K562 (cell line): ENCODE data around the gene TMEM185B. TPM values are rescaled to one million over a fixed set of nuclear protein-coding genes. Genes with fewer than 3 reads are reported as not detected.

ENCODE experiments used
- HMG20B ChIP-seq: fragments of 250-450 bp; sonication (Bioruptor Pico); IDR thresholded peaks from 2 replicates; pipeline ENCODE4 v1.5.0; 2021; ENCODE audit warnings: mild to moderate bottlenecking
- HNRNPLL ChIP-seq: fragments of 200-400 bp; formaldehyde crosslinking; IDR thresholded peaks from 2 replicates; pipeline ENCODE4 v1.6.1; 2017; ENCODE audit warnings: low read length, low read depth, mild to moderate bottlenecking; ENCODE audit not compliant: poor library complexity, severe bottlenecking
- IRF2 ChIP-seq: sonication (generic); formaldehyde crosslinking; IDR thresholded peaks from 2 replicates; pipeline ENCODE4 v1.8.1; 2022; ENCODE audit warnings: mild to moderate bottlenecking, missing genetic modification reagents
- L3MBTL2 ChIP-seq: fragments of 450-650 bp; IDR thresholded peaks from 2 replicates; pipeline ENCODE4 v1.6.1; 2016; ENCODE audit warnings: mild to moderate bottlenecking, moderate library complexity
- NELFE ChIP-seq: IDR thresholded peaks from 2 replicates; pipeline ENCODE4 v1.6.1; 2011; ENCODE audit warnings: mild to moderate bottlenecking; ENCODE audit not compliant: insufficient read depth, insufficient read length
- PCBP2 ChIP-seq: fragments of 200-400 bp; formaldehyde crosslinking; IDR thresholded peaks from 2 replicates; pipeline ENCODE4 v1.6.1; 2018; ENCODE audit warnings: low read length, low read depth, mild to moderate bottlenecking, moderate library complexity; ENCODE audit not compliant: poor library complexity, severe bottlenecking
- PHB ChIP-seq: fragments of 250-450 bp; sonication (Bioruptor Pico); IDR thresholded peaks from 2 replicates; pipeline ENCODE4 v1.5.0; 2021
- PHF8 ChIP-seq: fragments of 200-600 bp; sonication (generic); IDR thresholded peaks from 2 replicates; pipeline ENCODE4 v1.6.1; 2012; ENCODE audit warnings: mixed run types, mild to moderate bottlenecking, inconsistent platforms, low read length, moderate library complexity, borderline replicate concordance
- RUNX1 ChIP-seq: sonication (generic); IDR thresholded peaks from 2 replicates; pipeline ENCODE4 v1.6.1; 2016; ENCODE audit warnings: antibody characterized with exemption, low read depth
- ZNF274 ChIP-seq: IDR thresholded peaks from 2 replicates; pipeline ENCODE4 v1.6.1; 2011; ENCODE audit warnings: low read depth, mild to moderate bottlenecking, low read length, moderate library complexity, borderline replicate concordance
- ZNF551 ChIP-seq: fragments of 250-450 bp; sonication (Bioruptor Pico); IDR thresholded peaks from 2 replicates; pipeline ENCODE4 v1.5.0; 2021; ENCODE audit warnings: mild to moderate bottlenecking, moderate library complexity
- polyA plus RNA-seq, 8 experiments: library from polyadenylated mRNA; depleted of rRNA in 4 of 8; stranded (reverse) in 5 of 8; unstranded in 3 of 8; fragments of >200 nt; fragmentation: Nextera tagmentation in 2 of 8; fragmentation: Illumina TruSeq in 1 of 8; extraction: Ambion mirVana in 2 of 8; extraction: Trizol in 1 of 8; gene quantifications; 2 replicates each; pipeline versions ENCODE4 v1.2.1 to v1.2.3, GENCODE V29; 2011 to 2014; ENCODE audit warnings: inconsistent platforms in 1 of 8, missing spikeins in 1 of 8
- total RNA-seq, 7 experiments: library from RNA; depleted of rRNA in 6 of 7; stranded (reverse); fragments of >200 nt in 6 of 7; fragmentation: Illumina TruSeq in 2 of 7; extraction: Trizol in 2 of 7; gene quantifications; 2 replicates each; pipeline versions ENCODE4 v1.2.1 to v1.2.3, GENCODE V29; 2011 to 2021; ENCODE audit warnings: low replicate concordance in 1 of 7
- TF ChIP-seq, protein P1 (sequence below), 3 experiments: IDR thresholded peaks in 2 of 3; conservative IDR thresholded peaks in 1 of 3; 2 replicates each; pipeline ENCODE4 v1.5.1; 2011 to 2012; ENCODE audit warnings: low read length in 3 of 3, mild to moderate bottlenecking in 3 of 3, control low read depth in 2 of 3, improper control_type of control experiment in 1 of 3, inconsistent platforms in 1 of 3, low read depth in 1 of 3, mixed read lengths in 1 of 3, moderate library complexity in 1 of 3; ENCODE audit not compliant: insufficient read depth in 2 of 3
- TF ChIP-seq, protein P2 (sequence below): sonication (generic); formaldehyde crosslinking; IDR thresholded peaks from 2 replicates; pipeline ENCODE4 v1.8.1; 2022; ENCODE audit warnings: missing genetic modification reagents
- TF ChIP-seq, protein P3 (sequence below), 2 experiments: fragments of 450-650 bp in 1 of 2; IDR thresholded peaks; 2 replicates each; pipeline ENCODE4 v1.6.1; 2011 to 2017; ENCODE audit warnings: low read depth in 2 of 2, antibody characterized with exemption in 1 of 2, borderline replicate concordance in 1 of 2, low read length in 1 of 2, mild to moderate bottlenecking in 1 of 2, mixed read lengths in 1 of 2; ENCODE audit not compliant: control insufficient read depth in 1 of 2
- TF ChIP-seq, protein P4 (sequence below), 2 experiments: fragments of 450-650 bp in 1 of 2; sonication (generic) in 1 of 2; formaldehyde crosslinking; conservative IDR thresholded peaks; 2 replicates each; pipeline versions ENCODE4 v1.4.0 to v1.8.1; 2020 to 2022; ENCODE audit warnings: mild to moderate bottlenecking in 1 of 2, missing genetic modification reagents in 1 of 2
- TF ChIP-seq, protein P5 (sequence below): fragments of 450-650 bp; formaldehyde crosslinking; IDR thresholded peaks from 2 replicates; pipeline ENCODE4 v1.4.0; 2022; ENCODE audit warnings: mild to moderate bottlenecking, moderate library complexity

Gene TMEM185B
- total and polyA plus RNA-seq, 9 of the 15 experiments (the other 6 are each of a cell fraction or from before 2014, with no cell fraction given): 2.9 to 28.2 (median 11.5) TPM

DNA sequence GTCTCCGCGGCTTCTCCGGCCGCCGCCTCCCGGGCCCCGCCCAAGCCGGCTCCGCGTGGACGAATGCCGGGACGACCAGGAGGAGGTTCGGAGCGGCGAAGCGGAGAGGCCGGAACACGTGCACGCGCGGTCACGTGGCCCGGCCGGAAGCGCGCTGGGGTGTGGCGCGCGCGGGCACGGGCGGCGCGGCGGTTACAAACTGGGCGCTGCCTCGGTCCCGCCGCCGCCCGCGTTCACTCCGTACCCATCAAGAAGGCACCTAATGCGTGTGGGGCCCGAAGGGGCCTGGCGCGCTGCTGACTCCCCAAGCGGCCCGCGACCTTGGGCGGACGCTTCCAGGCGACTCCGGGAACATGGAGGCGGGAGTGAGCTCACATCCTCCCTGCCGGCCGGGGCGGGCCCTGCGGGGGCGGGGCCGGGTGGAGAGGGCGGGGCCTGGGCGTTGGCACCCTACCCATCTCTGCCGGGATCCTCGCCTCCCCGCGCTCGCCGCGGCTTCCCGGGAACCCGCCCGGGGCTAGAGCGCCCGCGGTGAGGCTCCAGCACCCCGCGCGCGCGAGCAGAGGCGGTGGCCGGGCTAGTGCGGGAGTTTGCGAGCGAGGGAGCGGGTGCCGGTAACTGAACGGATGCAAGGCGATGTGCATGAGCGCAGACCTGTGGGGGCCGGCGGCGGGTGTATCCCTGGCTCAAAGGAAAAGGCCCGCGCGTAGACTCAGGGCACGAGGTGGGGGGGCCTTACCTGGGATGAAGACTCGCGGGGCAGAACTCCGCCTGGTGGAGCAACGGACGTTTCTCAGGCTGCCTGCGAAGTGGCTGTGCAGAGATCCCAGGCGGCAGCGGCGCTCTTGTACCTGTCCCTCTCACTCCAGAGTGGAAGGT, at the start of gene TMEM185B (continued):
- no peak for TF ChIP-seq PCBP2
- peak; percentile 30 for TF ChIP-seq HNRNPLL
- TF ChIP-seq, protein P1, sequence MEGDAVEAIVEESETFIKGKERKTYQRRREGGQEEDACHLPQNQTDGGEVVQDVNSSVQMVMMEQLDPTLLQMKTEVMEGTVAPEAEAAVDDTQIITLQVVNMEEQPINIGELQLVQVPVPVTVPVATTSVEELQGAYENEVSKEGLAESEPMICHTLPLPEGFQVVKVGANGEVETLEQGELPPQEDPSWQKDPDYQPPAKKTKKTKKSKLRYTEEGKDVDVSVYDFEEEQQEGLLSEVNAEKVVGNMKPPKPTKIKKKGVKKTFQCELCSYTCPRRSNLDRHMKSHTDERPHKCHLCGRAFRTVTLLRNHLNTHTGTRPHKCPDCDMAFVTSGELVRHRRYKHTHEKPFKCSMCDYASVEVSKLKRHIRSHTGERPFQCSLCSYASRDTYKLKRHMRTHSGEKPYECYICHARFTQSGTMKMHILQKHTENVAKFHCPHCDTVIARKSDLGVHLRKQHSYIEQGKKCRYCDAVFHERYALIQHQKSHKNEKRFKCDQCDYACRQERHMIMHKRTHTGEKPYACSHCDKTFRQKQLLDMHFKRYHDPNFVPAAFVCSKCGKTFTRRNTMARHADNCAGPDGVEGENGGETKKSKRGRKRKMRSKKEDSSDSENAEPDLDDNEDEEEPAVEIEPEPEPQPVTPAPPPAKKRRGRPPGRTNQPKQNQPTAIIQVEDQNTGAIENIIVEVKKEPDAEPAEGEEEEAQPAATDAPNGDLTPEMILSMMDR (IDR thresholded peaks at IDR 0.05 in 2 of 3, conservative IDR thresholded peaks at IDR 0.05 in 1 of 3; ENCODE audit: insufficient read depth in 2 of 3, low read depth in 1 of 3, low read length in 3 of 3): peak in 2 of 3 experiments; percentile 33 to 49; a peak in 4 of 6 replicates
- peak; percentile 100 for TF ChIP-seq L3MBTL2
- TF ChIP-seq, protein P2, sequence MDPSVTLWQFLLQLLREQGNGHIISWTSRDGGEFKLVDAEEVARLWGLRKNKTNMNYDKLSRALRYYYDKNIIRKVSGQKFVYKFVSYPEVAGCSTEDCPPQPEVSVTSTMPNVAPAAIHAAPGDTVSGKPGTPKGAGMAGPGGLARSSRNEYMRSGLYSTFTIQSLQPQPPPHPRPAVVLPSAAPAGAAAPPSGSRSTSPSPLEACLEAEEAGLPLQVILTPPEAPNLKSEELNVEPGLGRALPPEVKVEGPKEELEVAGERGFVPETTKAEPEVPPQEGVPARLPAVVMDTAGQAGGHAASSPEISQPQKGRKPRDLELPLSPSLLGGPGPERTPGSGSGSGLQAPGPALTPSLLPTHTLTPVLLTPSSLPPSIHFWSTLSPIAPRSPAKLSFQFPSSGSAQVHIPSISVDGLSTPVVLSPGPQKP (CRISPR knock-in tag): peak; percentile 79; the same call in 1 of the 2 replicates
- TF ChIP-seq ZNF274: no peak
- TF ChIP-seq ZNF551 (CRISPR knock-in tag): no peak
- TF ChIP-seq, protein P3, sequence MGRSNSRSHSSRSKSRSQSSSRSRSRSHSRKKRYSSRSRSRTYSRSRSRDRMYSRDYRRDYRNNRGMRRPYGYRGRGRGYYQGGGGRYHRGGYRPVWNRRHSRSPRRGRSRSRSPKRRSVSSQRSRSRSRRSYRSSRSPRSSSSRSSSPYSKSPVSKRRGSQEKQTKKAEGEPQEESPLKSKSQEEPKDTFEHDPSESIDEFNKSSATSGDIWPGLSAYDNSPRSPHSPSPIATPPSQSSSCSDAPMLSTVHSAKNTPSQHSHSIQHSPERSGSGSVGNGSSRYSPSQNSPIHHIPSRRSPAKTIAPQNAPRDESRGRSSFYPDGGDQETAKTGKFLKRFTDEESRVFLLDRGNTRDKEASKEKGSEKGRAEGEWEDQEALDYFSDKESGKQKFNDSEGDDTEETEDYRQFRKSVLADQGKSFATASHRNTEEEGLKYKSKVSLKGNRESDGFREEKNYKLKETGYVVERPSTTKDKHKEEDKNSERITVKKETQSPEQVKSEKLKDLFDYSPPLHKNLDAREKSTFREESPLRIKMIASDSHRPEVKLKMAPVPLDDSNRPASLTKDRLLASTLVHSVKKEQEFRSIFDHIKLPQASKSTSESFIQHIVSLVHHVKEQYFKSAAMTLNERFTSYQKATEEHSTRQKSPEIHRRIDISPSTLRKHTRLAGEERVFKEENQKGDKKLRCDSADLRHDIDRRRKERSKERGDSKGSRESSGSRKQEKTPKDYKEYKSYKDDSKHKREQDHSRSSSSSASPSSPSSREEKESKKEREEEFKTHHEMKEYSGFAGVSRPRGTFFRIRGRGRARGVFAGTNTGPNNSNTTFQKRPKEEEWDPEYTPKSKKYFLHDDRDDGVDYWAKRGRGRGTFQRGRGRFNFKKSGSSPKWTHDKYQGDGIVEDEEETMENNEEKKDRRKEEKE (IDR thresholded peaks at IDR 0.05; ENCODE audit: borderline replicate concordance in 1 of 2, control insufficient read depth in 1 of 2, low read depth in 2 of 2, low read length in 1 of 2): 0 out of 4 replicates have a peak, but pooled peaks of 1 of the 2 experiments have one; percentile 56
- TF ChIP-seq IRF2 (CRISPR knock-in tag): peak; percentile 90
- no peak for TF ChIP-seq HMG20B (CRISPR knock-in tag)
- TF ChIP-seq NELFE: no peak
- TF ChIP-seq PHF8: peak; percentile 80; the same call in 1 of the 2 replicates
- TF ChIP-seq, protein P4, sequence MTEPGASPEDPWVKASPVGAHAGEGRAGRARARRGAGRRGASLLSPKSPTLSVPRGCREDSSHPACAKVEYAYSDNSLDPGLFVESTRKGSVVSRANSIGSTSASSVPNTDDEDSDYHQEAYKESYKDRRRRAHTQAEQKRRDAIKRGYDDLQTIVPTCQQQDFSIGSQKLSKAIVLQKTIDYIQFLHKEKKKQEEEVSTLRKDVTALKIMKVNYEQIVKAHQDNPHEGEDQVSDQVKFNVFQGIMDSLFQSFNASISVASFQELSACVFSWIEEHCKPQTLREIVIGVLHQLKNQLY (CRISPR knock-in tag; conservative IDR thresholded peaks at IDR 0.05): peak in 1 of 2 experiments; percentile 97; a peak in 2 of 4 replicates
- TF ChIP-seq, protein P5, sequence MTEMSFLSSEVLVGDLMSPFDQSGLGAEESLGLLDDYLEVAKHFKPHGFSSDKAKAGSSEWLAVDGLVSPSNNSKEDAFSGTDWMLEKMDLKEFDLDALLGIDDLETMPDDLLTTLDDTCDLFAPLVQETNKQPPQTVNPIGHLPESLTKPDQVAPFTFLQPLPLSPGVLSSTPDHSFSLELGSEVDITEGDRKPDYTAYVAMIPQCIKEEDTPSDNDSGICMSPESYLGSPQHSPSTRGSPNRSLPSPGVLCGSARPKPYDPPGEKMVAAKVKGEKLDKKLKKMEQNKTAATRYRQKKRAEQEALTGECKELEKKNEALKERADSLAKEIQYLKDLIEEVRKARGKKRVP (CRISPR knock-in tag): no peak
- TF ChIP-seq PHB (CRISPR knock-in tag): no peak
- TF ChIP-seq RUNX1: no peak
